Activated naive CD8-positive, alpha-beta T cell treated with anti-CD3 and anti-CD28 coated beads, Interleukin-2, amount 50 U/mL, for 16 hours (primary cell): Measurements from ENCODE around the gene C1QL1.

Experiments
- DNase-seq: peaks from one replicate; pipeline ENCODE4 v3.0.0-alpha.2; 2020; ENCODE audit warnings: low read depth, low spot score

C1QL1 gene

GRCh38 chr17:44915862-44916780 is 52.0 kb downstream of the C1QL1 start:
- DNase-seq, result no peak

GRCh38 chr17:44915321-44915726 is 52.8 kb downstream of the C1QL1 start, which contains the start of gene GFAP:
Gene GFAP (minus strand): TSS chr17:44915500. CDS start chr17:44915486, 14 bp downstream.
- no peak for DNase-seq

GRCh38 chr17:44914698-44915271 is 53.3 kb downstream of the C1QL1 start:
- no peak for DNase-seq

DNA sequence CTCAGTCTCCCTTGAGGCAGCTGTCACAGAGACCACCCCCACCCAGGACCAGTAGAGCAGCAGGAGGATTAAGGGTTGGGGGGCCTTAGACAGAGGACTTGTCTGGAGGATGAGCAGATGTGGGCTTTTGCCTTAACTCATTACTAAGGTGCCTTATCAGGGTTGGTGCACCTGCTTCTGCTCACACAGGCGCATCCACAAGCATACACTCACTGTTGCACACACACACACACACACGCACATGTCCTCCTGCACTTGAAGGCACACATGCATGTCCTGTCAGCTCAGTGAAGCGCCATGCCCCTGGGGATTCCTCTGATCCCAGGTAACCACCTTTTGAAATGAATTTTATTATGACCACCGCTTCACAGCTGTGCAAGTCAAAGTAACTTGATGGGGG is 54.0 kb downstream of the C1QL1 start:
- no peak for DNase-seq

GRCh38 chr17:44913676-44914075 is 54.4 kb downstream of the C1QL1 start:
- DNase-seq, result no peak

DNA sequence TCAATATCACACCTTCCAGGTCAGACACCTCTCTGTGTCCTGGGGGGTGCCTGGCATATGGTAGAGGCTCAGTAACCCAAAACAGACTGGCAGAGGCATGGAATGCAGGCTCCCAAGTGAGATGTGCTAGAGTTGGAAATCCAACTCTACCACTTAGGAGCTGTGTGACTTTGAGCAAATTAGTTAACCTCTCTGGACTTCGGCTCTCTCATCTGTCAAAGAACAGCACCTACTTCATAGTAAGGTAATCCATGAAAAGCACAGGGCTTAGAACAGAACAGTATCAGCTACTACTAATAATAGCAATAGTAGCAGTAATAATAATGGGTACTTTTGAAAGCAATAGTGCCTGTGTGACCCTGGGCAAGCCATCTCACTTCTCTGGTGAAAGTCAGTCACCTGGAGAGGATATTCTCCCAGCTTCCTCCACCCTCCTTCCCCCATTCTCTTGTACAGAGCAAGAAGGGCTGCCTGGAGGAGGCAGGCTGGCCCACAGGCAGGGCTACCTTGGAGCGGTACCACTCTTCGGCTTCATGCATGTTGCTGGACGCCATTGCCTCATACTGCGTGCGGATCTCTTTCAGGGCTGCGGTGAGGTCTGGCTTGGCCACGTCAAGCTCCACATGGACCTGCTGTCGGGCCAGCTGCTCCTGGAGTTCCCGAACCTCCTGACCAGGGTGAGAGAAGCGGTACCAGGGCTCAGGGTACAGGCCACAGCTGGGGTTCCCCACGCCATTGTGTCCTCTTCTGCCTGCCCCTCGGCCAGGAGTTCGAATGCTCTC is 55.1 kb downstream of the C1QL1 start:
- DNase-seq, result no peak

DNA sequence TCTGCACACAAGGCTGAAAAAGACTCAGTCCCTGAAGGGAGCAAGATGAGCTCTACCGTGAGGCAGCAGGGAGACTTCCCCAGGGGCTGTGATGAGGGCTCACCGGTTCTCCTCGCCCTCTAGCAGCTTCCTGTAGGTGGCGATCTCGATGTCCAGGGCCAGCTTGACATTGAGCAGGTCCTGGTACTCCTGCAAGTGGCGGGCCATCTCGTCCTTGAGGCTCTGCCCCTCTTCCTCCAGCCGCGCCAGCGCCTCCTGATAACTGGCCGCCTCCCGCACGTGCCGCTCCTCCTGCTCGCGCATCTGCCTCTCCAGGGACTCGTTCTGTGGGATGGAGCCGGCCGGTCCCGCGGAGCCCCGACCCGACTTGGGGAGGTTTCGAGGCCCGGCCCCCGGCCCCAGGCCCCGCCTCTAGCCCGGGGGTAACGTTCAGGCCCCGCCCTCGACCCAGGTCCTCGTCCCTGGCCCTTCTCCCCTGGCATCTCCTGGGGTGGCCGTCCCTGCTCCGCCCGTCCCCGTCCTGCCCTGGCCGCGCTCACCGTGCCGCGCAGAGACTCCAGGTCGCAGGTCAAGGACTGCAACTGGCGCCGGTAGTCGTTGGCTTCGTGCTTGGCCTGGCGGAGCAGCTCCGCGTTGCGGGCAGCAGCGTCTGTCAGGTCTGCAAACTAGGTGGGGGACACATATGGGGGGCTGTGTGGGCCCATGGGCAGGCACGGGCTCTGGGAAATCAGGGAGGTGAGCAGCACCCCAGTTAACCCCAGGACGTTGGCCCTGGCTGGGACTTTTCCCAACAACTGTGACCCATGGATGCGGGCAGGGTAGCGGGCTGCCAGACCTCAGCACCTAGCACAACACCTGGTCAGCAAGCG is 56.7 kb downstream of the C1QL1 start:
- no peak for DNase-seq

DNA sequence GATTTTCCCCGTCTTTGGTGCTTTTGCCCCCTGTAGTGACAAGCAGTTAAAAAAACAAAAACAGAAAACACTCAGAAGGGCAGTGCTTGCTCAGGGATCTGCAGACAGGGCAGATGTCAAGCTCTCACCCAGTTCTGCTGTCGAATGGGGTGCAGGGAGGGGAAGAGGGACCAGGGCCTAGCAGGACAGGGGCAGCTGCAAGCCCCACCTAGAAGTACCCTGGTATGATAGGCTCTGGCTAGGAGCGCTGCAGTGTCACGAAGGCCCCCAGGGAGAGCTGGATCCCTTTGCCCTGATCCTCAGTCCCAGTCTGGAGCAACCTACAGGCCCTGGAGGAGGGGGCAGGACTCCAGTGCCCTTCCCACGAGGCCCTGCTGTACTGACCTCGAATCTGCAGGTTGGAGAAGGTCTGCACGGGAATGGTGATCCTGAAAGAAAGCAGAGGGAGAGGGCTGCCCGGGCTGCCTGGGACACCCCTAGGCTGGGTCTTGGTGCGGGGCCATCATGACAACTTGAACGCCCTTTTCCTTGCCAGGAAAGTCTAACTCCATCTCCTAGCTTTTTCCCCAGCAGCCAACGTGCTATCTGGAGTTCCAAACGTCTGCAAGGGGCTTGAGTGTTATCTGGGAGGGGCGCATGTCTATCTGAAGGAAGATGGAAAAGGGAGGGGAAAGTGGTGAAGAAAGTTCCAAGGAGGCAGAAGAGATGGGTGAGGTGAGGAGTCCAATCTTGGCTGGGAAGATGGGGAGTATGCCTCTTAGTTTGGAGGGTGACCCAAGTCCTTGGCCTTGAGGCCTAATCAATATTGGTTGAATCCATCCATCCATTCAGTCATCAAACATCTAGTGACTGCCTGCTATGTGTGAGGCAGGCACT is 57.6 kb downstream of the C1QL1 start:
- no peak for DNase-seq
